Panc1 (cell line): ENCODE results near the gene ZCCHC7.

Experiments
- CTCF ChIP-seq: fragments of 450-650 bp; IDR thresholded peaks from 2 replicates; pipeline ENCODE4 v1.5.1; 2017; ENCODE audit warnings: mild to moderate bottlenecking
- POLR2AphosphoS5 ChIP-seq: IDR thresholded peaks from 2 replicates; pipeline ENCODE4 v1.6.1; 2012; ENCODE audit warnings: mild to moderate bottlenecking, low read depth, low read length, moderate library complexity
- REST ChIP-seq, 2 experiments: IDR thresholded peaks; 2 replicates each; pipeline ENCODE4 v1.6.1; 2011 to 2012; ENCODE audit warnings: low read depth in 2 of 2, control low read depth in 1 of 2, low read length in 1 of 2, mild to moderate bottlenecking in 1 of 2, moderate library complexity in 1 of 2; ENCODE audit not compliant: insufficient read depth in 1 of 2
- TCF7L2 ChIP-seq: IDR thresholded peaks from 2 replicates; pipeline ENCODE4 v1.6.1; 2011; ENCODE audit warnings: mild to moderate bottlenecking, low read depth, low read length, inconsistent platforms

- TF ChIP-seq CTCF (no peak), REST (IDR thresholded peaks at IDR 0.05; ENCODE audit: insufficient read depth in 1 of 2, low read depth in 2 of 2, low read length in 1 of 2) (no peak), POLR2AphosphoS5 (no peak), TCF7L2 (no peak)
Observed at GRCh38 chr9:37363124-37363523, 242.8 kb downstream of the ZCCHC7 start.
